GM18951 (cell line): Measurements from ENCODE around the gene TAF3.

Experiments used
- POLR2A ChIP-seq: IDR thresholded peaks from 4 replicates; pipeline ENCODE4 v1.6.1; 2011; ENCODE audit warnings: mild to moderate bottlenecking; ENCODE audit not compliant: insufficient read length, insufficient read depth; ENCODE audit errors: extremely low read depth
- in situ Hi-C: fragments of 300-500 bp; cut with MboI; formaldehyde crosslinking; loops from one replicate; pipeline ENCODE4 v1.12.0; 2022; ENCODE audit warnings: low sequenced_read_pairs, mixed read lengths, inconsistent platforms; ENCODE audit not compliant: unreplicated experiment

Gene TAF3

GRCh38 chr10:7829289-7829834 lies 11.1 kb downstream of the TAF3 start:
- no peak for TF ChIP-seq POLR2A
- in situ Hi-C loops, result no loop called here

DNA sequence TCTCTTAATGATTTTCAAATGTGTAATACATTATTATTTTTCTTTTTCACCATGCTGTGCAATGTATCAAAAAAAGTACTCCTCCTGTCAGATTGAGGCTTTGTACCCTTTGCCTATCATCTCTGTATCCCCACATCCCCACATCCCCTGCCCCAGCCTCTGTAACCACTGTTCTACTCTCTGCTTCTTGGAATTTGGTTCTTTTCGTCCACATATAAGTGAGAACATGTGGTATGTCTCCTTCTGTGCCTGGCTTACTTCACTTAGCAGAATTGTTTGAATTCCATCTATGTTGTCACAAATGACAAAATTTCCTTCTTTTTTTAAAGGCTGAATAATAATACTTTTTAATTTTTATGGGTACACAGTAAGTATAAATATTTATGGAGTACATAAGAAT lies 13.8 kb downstream of the TAF3 start:
- TF ChIP-seq POLR2A, result no peak
- in situ Hi-C loops, result no loop called here

DNA sequence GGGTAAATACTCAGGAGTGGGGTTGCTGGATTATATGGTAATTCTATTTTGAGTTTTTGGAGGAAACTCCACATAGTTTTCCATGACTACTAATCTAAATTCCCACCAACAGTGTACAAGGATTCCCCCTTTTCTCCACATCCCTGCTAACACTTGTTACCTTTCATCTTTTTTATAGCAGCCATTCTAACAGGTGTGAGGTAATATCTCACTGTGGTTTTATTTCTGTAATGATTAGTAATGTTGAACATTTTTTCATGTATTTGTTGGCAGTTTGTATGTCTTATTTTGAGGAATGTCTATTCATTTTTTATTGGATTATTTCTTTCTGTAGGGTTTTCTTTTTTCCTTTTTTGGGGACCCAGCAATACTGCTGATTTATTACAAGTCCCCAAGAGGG lies 14.9 kb downstream of the TAF3 start:
- no peak for TF ChIP-seq POLR2A
- in situ Hi-C loops, result no loop called here

- in situ Hi-C loops, result no loop called here
- no peak for TF ChIP-seq POLR2A
Observed at GRCh38 chr10:7834262-7834661, 16.0 kb downstream of the TAF3 start.

GRCh38 chr10:7836571-7836970 lies 18.3 kb downstream of the TAF3 start:
- TF ChIP-seq POLR2A, result no peak
- in situ Hi-C loops, result no loop called here

GRCh38 chr10:7846591-7846990 lies 28.3 kb downstream of the TAF3 start:
- no peak for TF ChIP-seq POLR2A
- in situ Hi-C loops, result no loop called here

DNA sequence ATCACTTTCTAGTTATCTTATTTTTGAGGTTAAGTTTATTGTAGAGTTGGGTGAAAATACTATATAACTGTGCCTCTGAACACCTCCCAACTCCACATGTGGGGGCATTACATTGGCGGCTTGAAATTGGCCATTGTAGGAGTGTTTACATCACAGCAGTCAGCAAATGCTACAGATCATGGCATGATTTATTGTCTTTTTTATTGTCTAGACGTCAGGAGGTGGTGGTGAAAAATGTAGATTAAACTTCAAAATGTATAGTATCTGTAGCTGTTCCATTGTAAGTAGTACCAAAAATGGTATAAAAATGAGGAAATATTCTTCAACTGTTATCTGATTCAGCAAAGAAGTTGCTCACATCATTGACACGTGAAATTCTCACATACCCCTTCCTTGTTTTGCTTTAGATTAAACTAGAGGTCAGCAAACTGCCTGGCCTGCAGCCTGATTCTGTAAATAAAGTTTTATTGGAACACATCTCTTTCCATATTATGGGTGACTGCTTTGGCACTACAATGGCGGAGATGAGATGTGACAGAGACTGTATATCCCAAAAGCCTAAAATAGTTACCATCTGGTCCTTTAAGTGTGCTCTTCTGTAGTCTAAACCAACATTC lies 35.0 kb downstream of the TAF3 start:
- TF ChIP-seq POLR2A, result no peak
- in situ Hi-C loops, result loop anchor here (25.0 kb wide), 1 partner anchor 1359 kb away; no protein-coding TSS in a partner anchor

GRCh38 chr10:7853890-7854289 lies 35.6 kb downstream of the TAF3 start:
- in situ Hi-C loops, result loop anchor here (25.0 kb wide), 1 partner anchor 1358 kb away; no protein-coding TSS in a partner anchor
- TF ChIP-seq POLR2A, result no peak

DNA sequence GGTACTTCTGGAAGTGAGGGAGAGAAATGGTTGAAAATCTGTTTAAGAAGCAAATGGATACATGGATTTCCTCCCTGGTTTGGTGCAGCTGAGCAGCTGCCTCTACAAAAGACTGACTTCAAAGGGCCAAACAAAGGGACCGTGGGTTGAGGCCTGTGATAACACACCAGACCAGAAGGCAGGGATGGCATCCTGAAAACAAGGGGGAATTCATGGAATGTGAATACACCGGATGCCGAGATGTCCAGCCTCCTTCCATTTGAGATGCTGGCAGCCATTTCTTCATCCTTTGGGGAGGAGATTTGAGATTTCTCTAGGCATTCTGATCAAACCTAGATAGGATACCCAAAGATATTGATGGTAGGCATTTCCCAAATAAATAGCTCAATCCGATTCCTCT lies 36.9 kb downstream of the TAF3 start:
- in situ Hi-C loops, result loop anchor here (25.0 kb wide), 1 partner anchor 1357 kb away; no protein-coding TSS in a partner anchor

DNA sequence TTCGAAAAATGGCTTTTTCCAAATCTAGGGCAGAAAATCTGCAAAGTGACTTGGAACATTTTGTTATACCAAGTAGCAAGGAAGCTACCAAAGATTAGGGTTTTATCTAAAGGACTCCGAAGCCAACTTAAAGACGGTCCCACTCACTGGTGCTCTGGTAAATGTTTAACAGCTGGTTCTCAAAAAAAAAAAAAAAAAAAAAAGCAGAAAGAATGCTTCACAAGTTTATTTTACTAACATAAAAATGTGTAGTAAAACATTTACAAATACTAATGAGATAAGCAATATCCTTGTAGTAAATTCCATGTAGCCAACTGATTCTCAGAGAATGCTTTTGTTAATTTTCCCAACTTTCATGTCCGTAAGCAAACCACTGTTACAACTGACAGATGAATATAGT lies 38.4 kb downstream of the TAF3 start:
- TF ChIP-seq POLR2A, result no peak
- in situ Hi-C loops, result loop anchor here (25.0 kb wide), 1 partner anchor 1356 kb away; no protein-coding TSS in a partner anchor

More for the DNA sequence above, 36.9 kb downstream of the TAF3 start:
- no peak for TF ChIP-seq POLR2A

DNA sequence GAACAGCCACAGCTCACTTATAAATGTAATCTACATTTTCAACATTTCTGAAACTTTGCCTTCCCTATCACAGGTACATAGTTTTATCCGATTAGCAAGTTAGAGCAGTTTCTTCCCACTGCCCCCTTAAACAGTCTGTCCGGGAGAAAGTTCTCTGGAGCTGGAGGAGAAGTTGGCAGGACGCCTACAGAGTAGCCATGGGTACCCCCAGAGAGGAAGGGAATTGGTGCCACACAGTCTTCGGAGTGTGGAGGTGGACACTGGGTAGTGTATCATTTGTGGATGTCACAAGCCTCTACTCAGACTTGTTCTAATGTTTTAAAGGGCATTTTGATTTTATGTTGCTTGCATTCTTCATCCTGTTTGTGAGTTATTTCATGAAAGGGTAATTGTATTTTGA lies 39.0 kb downstream of the TAF3 start:
- in situ Hi-C loops, result loop anchor here (25.0 kb wide), 1 partner anchor 1355 kb away; no protein-coding TSS in a partner anchor
- TF ChIP-seq POLR2A, result no peak

DNA sequence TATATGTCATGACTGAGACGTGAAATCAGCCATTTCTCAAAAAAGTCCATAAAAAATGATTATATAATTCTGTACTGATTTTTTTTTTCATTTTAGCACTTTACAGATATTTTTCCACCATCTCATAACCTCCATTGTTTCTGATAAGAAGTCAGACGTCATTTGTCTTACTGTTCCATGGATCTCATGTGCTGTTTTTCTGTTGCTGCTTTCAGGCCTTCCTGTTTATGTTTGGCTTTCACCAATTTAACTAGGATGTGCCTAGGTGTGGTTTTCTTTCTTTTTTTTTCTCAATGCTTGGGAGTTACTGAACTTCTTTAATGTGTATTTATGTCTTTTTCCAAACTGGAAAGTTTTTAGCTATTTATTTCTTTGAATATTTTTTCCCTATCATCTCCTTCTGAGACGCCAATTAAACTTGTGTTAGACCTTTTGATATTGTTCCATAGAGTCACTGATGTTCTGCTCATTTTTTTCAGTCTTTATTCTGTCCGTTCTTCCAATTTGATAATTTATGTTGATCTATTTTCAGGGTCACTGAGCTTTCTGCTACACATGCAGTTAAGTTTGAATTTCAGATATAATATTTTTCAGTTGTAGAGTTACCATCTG lies 43.3 kb downstream of the TAF3 start:
- in situ Hi-C loops, result loop anchor here (25.0 kb wide), 1 partner anchor 1351 kb away; no protein-coding TSS in a partner anchor
- TF ChIP-seq POLR2A, result no peak

- TF ChIP-seq POLR2A, result no peak
- in situ Hi-C loops, result loop anchor here (25.0 kb wide), 1 partner anchor 1350 kb away; no protein-coding TSS in a partner anchor
Observed at GRCh38 chr10:7862121-7862514, 43.8 kb downstream of the TAF3 start.

DNA sequence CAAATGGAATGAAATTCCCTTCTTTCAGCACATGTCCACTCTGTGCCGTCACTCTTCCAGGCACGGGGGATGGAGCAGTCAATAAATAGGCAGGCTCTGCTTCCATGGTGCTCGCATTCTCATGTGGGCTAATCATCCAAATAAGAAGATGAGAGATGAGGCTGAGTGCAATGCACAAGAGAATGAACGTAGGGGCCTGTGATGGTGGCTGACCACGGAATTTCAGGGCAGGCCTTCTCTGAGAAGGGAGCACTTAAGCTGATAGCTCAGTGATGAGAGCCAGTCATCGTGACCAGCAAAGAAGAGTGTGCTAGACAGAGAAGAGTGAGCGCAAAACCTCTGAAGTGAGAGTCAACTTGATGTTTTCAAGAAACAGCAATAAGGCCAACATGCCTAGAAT lies 47.9 kb downstream of the TAF3 start:
- in situ Hi-C loops, result loop anchor here (25.0 kb wide), 1 partner anchor 1346 kb away; no protein-coding TSS in a partner anchor
- TF ChIP-seq POLR2A, result no peak
